ENCODE data around the gene P3H4.
"Not testable (repeated sequence)": the region's sequence is repeated elsewhere in the genome, so short reads cannot be mapped to it uniquely, and the experiment has no call there.

Gene P3H4, protein sequence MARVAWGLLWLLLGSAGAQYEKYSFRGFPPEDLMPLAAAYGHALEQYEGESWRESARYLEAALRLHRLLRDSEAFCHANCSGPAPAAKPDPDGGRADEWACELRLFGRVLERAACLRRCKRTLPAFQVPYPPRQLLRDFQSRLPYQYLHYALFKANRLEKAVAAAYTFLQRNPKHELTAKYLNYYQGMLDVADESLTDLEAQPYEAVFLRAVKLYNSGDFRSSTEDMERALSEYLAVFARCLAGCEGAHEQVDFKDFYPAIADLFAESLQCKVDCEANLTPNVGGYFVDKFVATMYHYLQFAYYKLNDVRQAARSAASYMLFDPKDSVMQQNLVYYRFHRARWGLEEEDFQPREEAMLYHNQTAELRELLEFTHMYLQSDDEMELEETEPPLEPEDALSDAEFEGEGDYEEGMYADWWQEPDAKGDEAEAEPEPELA

DNA sequence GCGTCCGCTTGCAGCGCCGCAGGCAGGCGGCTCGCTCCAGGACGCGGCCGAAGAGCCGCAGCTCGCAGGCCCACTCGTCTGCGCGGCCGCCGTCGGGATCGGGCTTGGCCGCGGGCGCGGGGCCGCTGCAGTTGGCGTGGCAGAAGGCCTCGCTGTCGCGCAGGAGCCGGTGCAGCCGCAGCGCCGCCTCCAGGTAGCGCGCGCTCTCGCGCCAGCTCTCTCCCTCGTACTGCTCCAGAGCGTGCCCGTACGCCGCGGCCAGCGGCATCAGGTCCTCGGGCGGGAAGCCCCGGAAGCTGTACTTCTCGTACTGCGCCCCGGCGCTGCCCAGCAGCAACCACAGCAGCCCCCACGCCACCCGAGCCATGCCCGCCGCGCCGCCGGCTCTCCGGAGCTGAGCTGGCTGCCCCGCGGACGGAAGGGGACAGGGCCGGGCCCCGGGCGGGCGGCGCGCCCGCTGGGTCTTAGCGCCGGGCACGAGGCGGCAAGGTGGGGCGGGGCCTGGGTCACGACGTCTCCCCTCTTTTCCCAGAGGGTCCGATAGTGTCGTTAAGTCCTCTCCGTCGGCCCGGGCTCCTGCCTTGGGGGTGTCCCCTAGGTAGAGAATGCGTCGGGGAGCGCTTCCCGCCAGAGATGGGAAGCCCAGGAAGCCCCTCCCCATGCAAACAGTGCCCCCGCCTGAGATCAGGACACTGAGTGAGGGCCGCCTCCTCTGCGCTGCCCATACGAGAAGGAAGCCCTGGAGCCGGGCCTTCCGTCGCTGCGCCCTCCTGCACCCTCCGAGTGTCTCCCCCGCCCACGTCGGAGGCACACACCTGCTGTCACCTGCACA, at the start of gene P3H4:
Gene P3H4, minus strand, starts transcription at position 401 of the 832 bp plus-strand sequence. Its CDS starts 34 bp downstream, at position 367.
- peak; percentile 78 for DNase-seq (ENCODE audit: low read depth)

DNA sequence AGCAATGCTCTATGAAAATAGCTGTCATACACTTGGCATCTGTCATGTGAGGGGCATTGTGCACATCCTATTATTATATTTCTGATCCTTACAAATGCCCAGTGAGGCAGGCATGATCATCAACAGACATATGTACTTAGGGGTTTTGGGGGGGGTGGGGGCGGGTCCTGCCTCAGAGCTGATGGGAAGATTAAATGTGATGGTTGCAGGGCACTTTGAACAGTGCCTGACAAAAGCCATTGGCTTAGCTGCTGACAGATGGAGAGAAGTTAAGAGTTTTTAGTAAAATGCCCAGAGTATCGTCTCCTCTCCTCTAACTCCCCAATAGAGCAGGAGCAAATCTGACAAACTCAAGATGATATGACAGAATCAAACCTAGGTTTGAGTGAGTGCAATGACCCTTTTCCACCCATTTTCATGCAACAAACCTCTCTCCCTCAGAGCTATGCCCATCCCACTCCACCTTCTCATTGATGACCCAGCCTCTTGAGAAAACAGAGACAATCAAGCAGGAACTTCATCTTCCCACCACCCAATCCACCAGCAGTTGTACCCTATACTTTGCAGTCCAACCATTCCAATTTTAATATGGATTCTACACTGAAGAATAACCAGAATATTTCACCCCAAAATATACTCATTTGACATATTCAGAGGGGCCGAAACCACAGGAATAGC, 48.6 kb upstream of the P3H4 start:
- DNase-seq (ENCODE audit: low read depth) = no peak

DNA sequence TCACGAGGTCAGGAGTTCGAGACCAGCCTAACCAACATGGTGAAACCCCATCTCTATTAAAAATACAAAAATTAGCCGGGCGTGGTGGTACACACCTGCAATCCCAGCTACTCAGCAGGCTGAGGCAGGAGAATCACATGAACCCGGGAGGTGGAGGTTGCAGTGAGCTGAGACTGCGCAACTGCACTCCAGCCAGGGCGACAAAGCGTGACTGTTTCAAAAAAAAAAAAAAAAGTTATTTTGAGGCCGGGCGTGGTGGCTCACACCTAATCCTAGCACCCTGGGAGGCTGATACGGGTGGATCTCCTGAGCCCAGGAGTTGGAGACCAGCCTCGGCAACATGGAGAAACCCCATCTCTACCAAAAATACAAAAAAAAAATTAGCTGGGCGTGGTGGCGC, 39.6 kb upstream of the P3H4 start:
- DNase-seq (ENCODE audit: low read depth) = not testable (repeated sequence)

DNA sequence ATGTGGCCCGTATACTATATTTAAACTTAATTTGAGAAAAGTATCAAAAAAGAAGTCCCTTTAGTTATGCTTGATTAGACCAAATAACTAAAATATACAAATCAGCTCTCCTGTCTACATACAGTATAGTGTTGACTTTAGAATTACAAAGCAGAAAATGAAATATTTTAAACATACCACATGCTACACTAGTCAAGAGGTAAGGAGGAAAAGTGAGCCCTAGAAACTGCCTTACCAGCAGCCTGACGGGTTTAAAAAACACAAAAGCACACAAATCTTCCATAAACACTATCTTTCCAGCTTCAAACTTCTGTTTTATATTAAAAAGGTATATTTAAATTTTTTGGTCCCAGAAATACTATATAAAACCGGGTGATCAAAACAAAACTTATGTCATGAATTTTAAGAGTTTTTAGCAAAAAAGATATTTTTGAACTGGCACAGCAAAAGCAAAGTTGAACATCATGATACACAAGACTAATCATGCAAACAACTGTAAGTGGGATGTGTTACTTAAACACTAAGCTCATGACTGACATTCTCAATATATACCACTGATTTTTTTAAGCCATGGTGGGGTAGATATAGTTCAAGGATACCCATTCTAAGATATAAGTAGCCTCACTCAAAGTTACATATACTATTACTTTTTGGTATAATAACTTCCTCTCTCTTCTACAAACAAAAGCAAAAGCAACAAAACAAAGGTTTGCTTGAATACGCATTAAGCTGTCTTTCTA, 37.7 kb upstream of the P3H4 start:
- DNase-seq (ENCODE audit: low read depth) = no peak

DNA sequence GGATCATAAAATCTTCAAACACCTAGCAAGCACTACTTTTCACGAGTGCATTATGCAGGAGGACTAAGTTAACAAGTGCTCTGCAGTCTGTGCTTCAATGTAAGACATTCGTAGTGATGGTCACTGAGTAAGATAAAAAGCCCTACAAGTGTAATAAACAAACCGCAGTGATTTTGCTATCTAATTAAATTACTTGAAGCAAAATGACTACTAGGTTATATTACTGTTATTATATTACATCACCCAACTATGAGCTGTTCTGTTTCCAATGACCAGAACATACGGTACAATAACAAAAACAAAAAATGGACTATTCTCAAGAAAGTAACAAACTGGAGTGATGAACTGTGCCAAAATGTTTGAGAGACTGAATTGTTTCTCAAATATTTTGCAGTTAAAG, 37.0 kb upstream of the P3H4 start:
- DNase-seq (ENCODE audit: low read depth) = peak; percentile 43

DNA sequence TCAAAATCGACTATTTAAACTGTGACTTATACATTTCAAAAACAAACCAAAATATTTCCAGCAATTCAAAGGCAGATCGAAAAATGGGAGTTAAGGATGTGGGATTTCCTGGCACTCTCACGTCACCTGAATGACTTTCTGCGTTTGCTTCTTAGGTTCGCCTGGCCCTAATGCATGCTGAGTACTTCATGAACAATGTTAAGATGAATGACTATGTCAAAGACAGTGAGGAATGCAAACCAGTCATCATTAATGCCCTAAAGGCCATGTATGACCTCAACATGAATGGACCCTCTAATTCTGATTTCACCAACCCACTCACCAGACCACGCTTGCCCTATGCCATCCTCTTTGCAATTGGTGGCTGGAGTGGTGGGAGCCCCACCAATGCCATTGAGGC, 33.2 kb upstream of the P3H4 start:
- no peak for DNase-seq (ENCODE audit: low read depth)

DNA sequence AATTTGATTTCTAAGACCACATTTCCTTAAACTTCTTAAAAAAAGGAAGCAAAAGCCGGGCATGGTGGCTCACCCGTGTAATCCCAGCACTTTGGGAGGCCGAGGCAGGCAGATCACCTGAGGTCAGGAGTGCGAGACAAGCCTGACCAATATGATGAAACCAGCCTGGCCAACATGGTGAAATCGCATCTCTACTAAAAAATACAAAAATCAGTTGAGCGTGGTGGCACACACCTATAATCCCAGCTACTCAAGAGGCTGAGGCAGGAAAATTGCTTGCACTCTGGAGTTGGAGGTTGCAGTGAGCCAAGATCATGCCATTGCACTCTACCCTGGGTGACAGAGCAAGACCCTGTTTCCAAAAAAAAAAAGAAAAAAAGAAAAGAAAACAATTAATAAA, 29.0 kb upstream of the P3H4 start:
- not testable (repeated sequence) for DNase-seq (ENCODE audit: low read depth)

DNA sequence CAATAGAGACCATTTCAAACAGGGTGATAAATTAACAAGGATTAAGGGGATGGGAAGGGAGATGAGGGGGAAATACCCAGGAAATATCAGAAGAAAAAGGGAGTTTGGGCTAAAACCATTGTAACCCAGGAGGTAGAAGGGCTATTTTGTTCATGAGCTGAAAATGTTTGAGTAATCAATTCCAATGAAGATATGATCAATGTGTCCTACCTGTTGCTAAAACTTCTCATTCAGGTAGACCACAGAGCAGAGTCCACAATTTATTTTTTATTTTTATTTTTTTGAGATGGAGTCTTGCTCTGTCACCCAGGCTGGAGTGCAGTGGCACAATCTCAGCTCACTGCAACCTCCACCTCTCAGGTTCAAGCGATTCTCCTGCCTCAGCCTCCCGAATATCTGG, 27.7 kb upstream of the P3H4 start:
- DNase-seq (ENCODE audit: low read depth) = not testable (repeated sequence)

DNA sequence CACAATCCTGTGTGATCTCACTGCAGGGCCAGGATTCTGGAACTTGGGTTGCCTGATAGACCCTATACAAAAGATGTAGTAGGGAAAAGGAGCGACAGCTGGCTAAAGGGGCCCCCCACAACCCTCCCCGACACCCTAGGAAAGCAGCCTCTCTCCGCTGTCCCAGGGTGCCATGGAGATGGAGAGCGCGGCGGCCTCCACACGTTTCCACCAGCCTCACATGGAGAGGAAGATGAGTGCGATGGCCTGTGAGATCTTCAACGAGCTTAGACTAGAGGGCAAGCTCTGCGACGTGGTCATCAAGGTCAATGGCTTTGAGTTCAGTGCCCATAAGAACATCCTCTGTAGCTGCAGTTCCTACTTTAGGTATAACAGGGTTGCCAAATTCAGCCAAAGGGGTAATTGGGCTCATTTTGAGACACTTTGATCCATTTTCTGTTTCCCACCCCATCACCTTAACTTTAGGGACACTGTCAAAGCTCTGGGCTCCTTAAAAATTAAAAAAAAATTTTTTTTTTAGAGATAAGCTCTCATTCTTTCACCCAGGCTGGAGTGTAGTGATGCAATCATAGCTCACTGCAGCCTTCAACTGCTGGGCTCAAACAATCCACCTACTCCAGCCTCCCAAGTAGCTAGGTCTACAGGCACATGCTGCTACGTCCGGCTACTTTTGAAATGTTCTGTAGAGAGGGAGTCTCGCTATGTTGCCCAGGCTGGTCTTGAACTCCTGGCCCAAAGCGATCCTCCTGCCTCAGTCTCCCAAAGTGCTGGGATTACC, 26.2 kb upstream of the P3H4 start, which contains the start of gene KLHL10:
Gene KLHL10, plus strand, starts transcription at position 65 of the 778 bp plus-strand sequence. Its CDS starts 108 bp downstream, at position 173.
- no peak for DNase-seq (ENCODE audit: low read depth)

DNA sequence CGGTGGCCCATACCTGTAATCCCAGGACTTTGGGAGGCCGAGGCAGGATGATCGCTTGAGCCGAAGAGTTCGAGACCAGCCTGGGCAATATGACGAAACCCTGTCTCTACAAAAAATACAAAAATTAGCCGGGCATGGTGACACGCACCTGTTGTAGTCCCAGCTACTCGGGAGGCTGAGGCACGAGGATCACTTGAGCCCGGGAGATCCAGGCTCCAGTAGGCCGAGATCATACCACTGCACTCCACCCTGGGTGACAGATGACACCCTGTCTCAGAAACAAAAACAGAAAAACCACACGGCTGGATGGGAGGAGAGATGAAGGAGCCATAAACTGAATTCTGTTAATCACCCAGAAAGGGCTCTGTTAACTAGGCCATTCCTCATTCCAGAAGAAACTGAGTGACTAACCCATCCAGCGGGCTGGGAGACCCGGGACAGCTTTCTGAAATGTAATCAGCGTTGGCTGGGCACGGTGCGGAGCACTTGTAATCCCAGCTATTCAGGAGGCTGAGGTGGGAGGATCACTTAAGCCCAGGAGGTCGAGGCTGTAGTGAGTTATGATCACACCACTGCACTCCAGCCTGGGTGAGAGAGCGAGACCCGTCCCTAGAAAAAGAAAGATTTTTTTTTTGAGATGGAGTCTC, 24.9 kb upstream of the P3H4 start:
- no peak for DNase-seq (ENCODE audit: low read depth)

DNA sequence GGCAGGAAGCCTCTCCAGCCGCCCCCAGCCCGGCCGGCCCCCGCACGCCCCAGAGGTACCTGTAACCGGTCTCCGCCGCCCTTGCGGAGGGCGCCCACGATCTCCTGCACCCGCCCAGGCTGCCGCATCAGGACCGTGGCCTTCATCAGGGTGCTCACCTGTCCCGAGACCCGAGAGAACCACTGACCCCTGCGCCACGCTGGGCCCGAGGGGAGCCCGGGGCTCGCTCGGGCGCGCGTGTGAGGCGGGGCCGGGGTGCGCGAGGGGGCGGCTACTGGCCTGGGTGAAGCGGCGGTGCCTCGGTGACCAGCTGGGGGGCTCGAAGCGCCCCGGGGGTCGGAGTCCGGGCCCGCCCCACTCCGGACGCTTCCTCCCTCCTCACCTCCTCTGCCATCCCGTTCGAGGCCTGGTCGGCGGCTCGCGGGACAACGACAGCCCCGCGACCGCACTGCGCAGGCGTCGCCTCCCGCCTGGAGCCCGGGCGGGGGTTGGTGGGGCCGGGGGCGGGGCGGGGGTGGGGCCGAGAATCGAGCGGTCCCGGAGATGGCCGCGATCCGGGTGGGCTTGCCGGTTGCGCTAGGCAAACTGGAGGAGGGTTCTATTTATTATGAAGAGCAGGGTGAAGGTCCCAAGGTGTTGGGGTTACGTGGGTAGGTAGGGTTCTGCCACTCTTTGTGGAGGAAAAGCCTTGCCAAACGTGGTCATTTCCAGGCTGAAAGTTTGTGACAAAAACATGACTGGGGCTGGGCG, 24.2 kb upstream of the P3H4 start, which contains the start of gene NT5C3B:
Gene NT5C3B, minus strand, starts transcription at position 433 of the 750 bp plus-strand sequence. Its CDS starts 39 bp downstream, at position 394.
- DNase-seq (ENCODE audit: low read depth) = peak; percentile 39

DNA sequence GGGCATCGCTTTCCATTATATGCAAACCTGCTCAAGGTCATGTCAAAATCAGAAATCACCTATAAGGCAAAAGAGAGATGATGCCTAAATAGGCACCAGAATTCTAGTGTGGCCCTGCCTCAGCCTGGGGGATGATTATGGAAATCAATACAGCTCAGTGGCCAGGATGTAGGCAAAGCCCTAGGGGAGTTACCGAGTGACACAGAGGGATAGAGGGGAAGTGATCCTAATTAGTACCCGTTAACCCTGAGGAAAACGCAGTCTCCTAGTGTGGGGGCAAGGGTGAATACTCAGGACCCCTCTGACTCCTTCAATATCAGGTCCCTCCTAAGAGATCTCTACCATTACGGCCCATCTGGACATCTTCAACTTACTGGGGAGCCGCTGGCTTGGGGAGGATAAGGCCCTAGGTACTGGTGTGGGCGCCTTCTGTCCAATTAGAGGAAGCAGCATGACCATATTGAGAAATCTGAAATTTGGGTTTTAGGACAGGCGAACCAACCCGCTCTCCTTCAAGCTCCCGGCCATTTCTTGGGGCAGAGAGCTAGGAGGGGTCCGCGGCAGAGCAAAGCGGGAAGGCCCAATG, 23.6 kb upstream of the P3H4 start:
- DNase-seq (ENCODE audit: low read depth) = no peak

DNA sequence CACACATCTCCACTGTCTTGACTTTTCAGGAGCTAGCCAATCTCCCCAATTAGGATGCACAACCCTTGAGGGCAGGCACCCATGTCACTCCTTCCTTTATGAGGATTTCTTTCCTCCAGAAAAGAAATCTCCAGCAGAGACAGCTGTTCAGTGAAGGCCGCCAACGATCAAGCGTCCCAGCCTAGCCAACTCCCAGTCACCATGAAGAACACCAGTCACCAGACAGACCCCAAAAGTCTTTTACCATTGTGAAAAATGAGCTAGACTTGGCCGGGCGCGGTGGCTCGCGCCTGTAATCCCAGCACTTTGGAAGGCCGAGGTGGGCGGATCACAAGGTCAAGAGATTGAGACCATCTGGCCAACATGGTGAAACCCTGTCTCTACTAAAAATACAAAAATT, 18.2 kb upstream of the P3H4 start:
- not testable (repeated sequence) for DNase-seq (ENCODE audit: low read depth)

DNA sequence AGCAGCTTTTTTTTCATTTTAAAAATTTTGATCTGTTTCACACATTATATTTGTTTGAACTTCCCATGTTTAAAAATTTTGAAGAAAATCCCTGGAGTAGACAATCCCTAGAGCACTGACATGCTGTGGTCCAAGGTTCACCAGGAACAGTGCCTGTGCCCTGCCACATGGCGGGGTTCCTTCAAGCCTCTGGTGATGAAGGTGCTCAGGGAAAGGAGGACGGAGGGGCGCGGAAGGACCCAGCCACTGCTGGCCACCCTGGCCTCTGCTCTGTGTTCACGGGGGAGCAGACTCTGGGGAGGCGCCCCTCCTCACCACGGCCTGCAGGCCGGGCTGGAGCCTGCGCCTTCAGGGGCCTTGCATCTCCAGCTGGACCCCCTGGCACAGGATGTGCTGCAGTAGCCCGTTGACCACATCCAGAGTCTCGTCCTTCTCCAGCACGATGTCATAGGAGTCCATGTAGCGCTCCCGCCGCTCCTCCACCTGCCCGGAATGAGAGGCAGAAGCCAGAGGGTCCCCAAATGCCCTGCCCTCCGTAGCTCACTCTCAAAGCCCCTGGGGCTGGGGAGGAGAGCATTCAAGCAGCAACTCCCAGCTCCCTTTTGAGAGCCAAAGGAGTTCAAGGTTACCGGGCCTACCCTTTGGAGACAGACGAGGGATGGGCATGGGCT, 13.6 kb upstream of the P3H4 start:
- DNase-seq (ENCODE audit: low read depth) = no peak

DNA sequence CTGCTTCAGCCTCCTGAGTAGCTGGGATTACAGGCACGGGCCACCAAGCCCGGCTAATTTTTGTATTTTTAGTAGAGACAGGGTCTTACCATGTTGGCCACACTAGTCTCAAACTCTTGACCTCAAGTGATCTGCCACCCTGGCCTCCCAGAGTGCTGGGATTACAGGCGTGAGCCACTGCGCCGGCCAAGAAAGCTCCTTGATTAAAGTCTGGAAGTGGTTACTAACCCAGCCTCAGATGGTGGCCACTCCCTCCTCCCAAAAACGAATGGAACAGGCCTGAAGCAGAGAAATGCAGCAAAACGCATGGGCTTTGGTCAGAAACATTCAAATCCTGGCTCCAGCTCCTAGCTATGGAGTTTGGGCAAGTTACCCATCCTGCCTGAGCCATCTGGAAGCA, 12.3 kb upstream of the P3H4 start:
- peak; percentile 64 for DNase-seq (ENCODE audit: low read depth)

DNA sequence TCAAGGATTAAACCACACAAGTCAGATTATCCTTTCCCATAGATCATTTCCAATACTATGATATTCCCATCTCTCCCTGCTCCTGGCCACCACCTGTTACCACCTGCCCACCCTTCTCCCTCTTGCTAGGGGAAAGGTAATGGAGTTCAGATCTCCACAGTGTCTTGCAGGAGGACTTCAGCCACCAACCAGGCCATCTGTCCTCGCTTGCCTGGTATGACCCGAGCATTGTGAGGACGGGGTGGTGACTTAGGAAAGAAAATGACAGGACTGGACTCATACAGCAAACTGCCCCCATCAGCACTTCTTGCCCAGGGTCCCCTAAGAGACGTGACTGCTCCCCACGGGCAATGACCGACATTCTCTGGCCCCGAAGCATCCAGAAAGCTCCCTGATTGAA, 11.8 kb upstream of the P3H4 start:
- no peak for DNase-seq (ENCODE audit: low read depth)

DNA sequence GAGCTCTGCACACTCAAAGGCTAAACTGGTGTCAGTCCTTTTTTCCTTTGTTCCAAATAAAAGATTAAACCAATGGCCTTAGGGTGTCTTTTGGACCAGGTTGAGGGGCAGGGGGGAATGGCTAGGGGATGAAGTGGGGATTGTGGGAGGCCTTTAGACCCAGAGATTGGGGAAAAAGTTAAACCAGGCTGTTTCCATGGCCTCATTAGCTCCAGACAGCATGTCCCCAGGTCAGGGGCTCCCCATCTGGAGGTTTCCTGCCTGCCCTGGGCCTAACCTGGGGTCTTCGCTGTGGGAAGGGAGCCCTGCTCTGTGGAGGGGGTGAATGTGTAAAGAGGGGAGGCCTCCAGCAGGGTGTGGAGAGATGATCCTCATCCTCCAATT, 11.4 kb upstream of the P3H4 start:
- DNase-seq (ENCODE audit: low read depth) = no peak
